K562 (cell line): ENCODE measurements around the gene HAO2. TPM values are rescaled to one million over a fixed set of nuclear protein-coding genes. Genes with fewer than 3 reads are reported as not detected.

Experiments used
- ATAC-seq: fragments of 200-7000 bp; cut with Tn5 transposase; 3 replicates; pipeline ENCODE4 v1.9.1; 2020; ENCODE audit warnings: moderate library complexity
- BruUV-seq: library from RNA; stranded (reverse); fragments of 400-500 nt; replicated peaks from 2 replicates; lab custom pipeline; 2021; lab: Mats Ljungman, UMichigan
- CTCF ChIA-PET: fragments of 300-600 bp; formaldehyde crosslinking; extraction: SDS; loops from one replicate; lab custom pipeline; 2021; ENCODE audit warnings: low intra/inter-chr PET ratio; lab: Yijun Ruan, JAX
- POLR2A ChIA-PET: fragments of 300-600, 350-650 bp; sonication (Branson Sonifier 250); formaldehyde crosslinking; extraction: SDS; loops from one replicate; lab custom pipeline; 2021; ENCODE audit warnings: antibody characterized with exemption, inconsistent platforms; lab: Yijun Ruan, JAX
- DNase-seq, 4 experiments: peaks; one replicate each; pipeline versions ENCODE4 v3.0.0 to v3.0.0-alpha.2; 2011 to 2018; ENCODE audit warnings: low spot score in 3 of 4, mixed read lengths in 3 of 4; ENCODE audit errors: extremely low read depth in 1 of 4
- FAIRE-seq: peaks from 2 replicates; lab custom pipeline; 2011; peaks lifted over from hg19 to GRCh38; lab: Jason Lieb, UNC
- H2AFZ ChIP-seq: 2 replicates; pipeline ENCODE4 v1.6.0; 2011; ENCODE audit warnings: low read depth, low read length, control low read depth, inconsistent platforms
- H3K27ac ChIP-seq: fragments of 200-600 bp; 3 replicates; pipeline ENCODE4 v1.8.0; 2011; ENCODE audit warnings: low read depth, mild to moderate bottlenecking, control low read depth, inconsistent platforms, low read length, moderate library complexity, mixed read lengths; ENCODE audit errors: extremely low read depth
- H3K27me3 ChIP-seq, 2 experiments: fragments of 300-600 bp in 1 of 2; 2 replicates in 1 of 2; 3 replicates in 1 of 2; pipeline versions ENCODE4 v1.6.0 to v1.8.0; 2011; ENCODE audit warnings: inconsistent platforms in 2 of 2, low read length in 2 of 2, mild to moderate bottlenecking in 1 of 2, mixed read lengths in 1 of 2, moderate library complexity in 1 of 2; ENCODE audit not compliant: control insufficient read depth in 2 of 2, insufficient read depth in 2 of 2
- H3K36me3 ChIP-seq: fragments of 300-600 bp; 3 replicates; pipeline ENCODE4 v1.8.0; 2011; ENCODE audit warnings: mild to moderate bottlenecking, low read length, inconsistent platforms; ENCODE audit not compliant: control insufficient read depth, insufficient read depth
- H3K4me1 ChIP-seq, 2 experiments: fragments of 200-600 bp in 1 of 2; replicated peaks in 1 of 2; 2 replicates in 1 of 2; 3 replicates in 1 of 2; pipeline versions ENCODE4 v1.5.1 to v1.8.0; 2011; ENCODE audit warnings: inconsistent platforms in 2 of 2, low read length in 2 of 2, mild to moderate bottlenecking in 1 of 2, mixed read lengths in 1 of 2, moderate library complexity in 1 of 2; ENCODE audit not compliant: control insufficient read depth in 2 of 2, insufficient read depth in 2 of 2
- H3K4me2 ChIP-seq: 2 replicates; pipeline ENCODE4 v1.6.1; 2011; ENCODE audit warnings: low read length, control low read depth, inconsistent platforms, mixed read lengths; ENCODE audit not compliant: insufficient read depth
- H3K4me3 ChIP-seq: fragments of 200-600 bp; sonication (generic), shearing (Covaris generic); 2 replicates; pipeline ENCODE4 v1.5.1; 2016; ENCODE audit warnings: control low read depth, inconsistent platforms
- H3K79me2 ChIP-seq: fragments of 200-600 bp; 3 replicates; pipeline ENCODE4 v1.8.0; 2011; ENCODE audit warnings: low read length, inconsistent platforms; ENCODE audit not compliant: control insufficient read depth, insufficient read depth
- H3K9ac ChIP-seq, 2 experiments: 2 replicates each; pipeline versions ENCODE4 v1.6.0 to v1.6.1; 2011; ENCODE audit warnings: low read depth in 2 of 2, low read length in 2 of 2, control low read depth in 1 of 2, inconsistent platforms in 1 of 2, mild to moderate bottlenecking in 1 of 2, mixed read lengths in 1 of 2; ENCODE audit not compliant: insufficient read depth in 1 of 2
- H3K9me1 ChIP-seq: one replicate; pipeline ENCODE4 v1.6.0; 2011; ENCODE audit warnings: inconsistent platforms, mild to moderate bottlenecking, low read length, moderate library complexity; ENCODE audit not compliant: control insufficient read depth, insufficient read depth
- H3K9me3 ChIP-seq: replicated peaks from 2 replicates; pipeline ENCODE4 v1.5.1; 2011; ENCODE audit warnings: low read depth, low read length, inconsistent platforms; ENCODE audit not compliant: control insufficient read depth, insufficient read depth
- H4K20me1 ChIP-seq: replicated peaks from 2 replicates; pipeline ENCODE4 v1.6.1; 2011; ENCODE audit warnings: low read length, inconsistent platforms, mixed read lengths; ENCODE audit not compliant: control insufficient read depth, insufficient read depth
- ESRRB ChIP-seq: fragments of 250-450 bp; sonication (Bioruptor Pico); IDR thresholded peaks from 2 replicates; pipeline ENCODE4 v1.5.0; 2020; ENCODE audit warnings: mild to moderate bottlenecking, moderate library complexity, borderline replicate concordance
- U2AF1 ChIP-seq: fragments of 200-400 bp; formaldehyde crosslinking; optimal IDR thresholded peaks from 2 replicates; pipeline ENCODE3; 2017; ENCODE audit warnings: mild to moderate bottlenecking, low read depth, low read length, moderate library complexity
- ZBTB40 ChIP-seq, 2 experiments: fragments of 450-650 bp in 1 of 2; sonication (generic) in 1 of 2; formaldehyde crosslinking in 1 of 2; IDR thresholded peaks; 2 replicates each; pipeline versions ENCODE4 v1.7.1 to v1.9.0; 2016 to 2022; ENCODE audit warnings: inconsistent platforms in 1 of 2, mild to moderate bottlenecking in 1 of 2, missing genetic modification reagents in 1 of 2
- ZNF121 ChIP-seq: sonication (generic); formaldehyde crosslinking; conservative IDR thresholded peaks from 2 replicates; pipeline ENCODE4 v1.8.0; 2022; ENCODE audit warnings: missing genetic modification reagents
- WGBS: fragments of 100-300 bp; shearing (Covaris generic); methylation state at CpG from one replicate; pipeline ENCODE4 v1.1.6; 2016; ENCODE audit warnings: low coverage, mixed read lengths; ENCODE audit not compliant: insufficient coverage; ENCODE audit errors: missing lambda C conversion rate; 5-methylcytosine and 5-hydroxymethylcytosine counted together
- in situ Hi-C: fragments of 300-500 bp; cut with MboI; formaldehyde crosslinking; loops from 4 replicates; pipeline ENCODE4 v1.15.0; 2018; ENCODE audit warnings: inconsistent platforms, mixed read lengths
- intact Hi-C: fragments of 100-400 bp; cut with micrococcal nuclease; formaldehyde crosslinking; loops from 2 replicates; pipeline ENCODE4 v1.14.2; 2022
- polyA plus RNA-seq, 8 experiments: library from polyadenylated mRNA; depleted of rRNA in 4 of 8; stranded (reverse) in 5 of 8; unstranded in 3 of 8; fragments of >200 nt; fragmentation: Nextera tagmentation in 2 of 8; fragmentation: Illumina TruSeq in 1 of 8; extraction: Ambion mirVana in 2 of 8; extraction: Trizol in 1 of 8; gene quantifications; 2 replicates each; pipeline versions ENCODE4 v1.2.1 to v1.2.3, GENCODE V29; 2011 to 2014; ENCODE audit warnings: inconsistent platforms in 1 of 8, missing spikeins in 1 of 8
- total RNA-seq, 7 experiments: library from RNA; depleted of rRNA in 6 of 7; stranded (reverse); fragments of >200 nt in 6 of 7; fragmentation: Illumina TruSeq in 2 of 7; extraction: Trizol in 2 of 7; gene quantifications; 2 replicates each; pipeline versions ENCODE4 v1.2.1 to v1.2.3, GENCODE V29; 2011 to 2021; ENCODE audit warnings: low replicate concordance in 1 of 7

Gene HAO2
- total and polyA plus RNA-seq, 9 of the 15 experiments (the other 6 are each of a cell fraction or from before 2014, with no cell fraction given), result not detected

GRCh38 chr1:119414950-119415349 is 46.4 kb downstream of the HAO2 start, which contains the start of gene HSD3B2:
Gene HSD3B2 (plus strand): TSS chr1:119415150. CDS start chr1:119415420, 270 bp downstream.
- Histone ChIP-seq H3K4me1 (no peaks in the 10 kb centered on the region), H3K4me2 (no peak within 1 kb of the TSS), H3K36me3 (no peaks in the 10 kb centered on the region), H3K27me3 (no peaks in the 10 kb centered on the region), H3K9ac (no peak within 1 kb of the TSS), H3K4me3 (no peak within 1 kb of the TSS), H4K20me1 (no peaks in the 10 kb centered on the region), H3K9me1 (no peaks in the 10 kb centered on the region), H3K9me3 (no peaks in the 10 kb centered on the region), H3K79me2 (no peaks in the 10 kb centered on the region), H2AFZ (no peak within 1 kb of the TSS), H3K27ac (no peak within 1 kb of the TSS)
- ATAC-seq (no peak), DNase-seq (no peak), FAIRE-seq (no peak)
- TF ChIP-seq ZBTB40 (IDR thresholded peaks at IDR 0.05), result no peak
- no peak for TF ChIP-seq ZBTB40 (CRISPR knock-in tag; IDR thresholded peaks at IDR 0.05)
- TF ChIP-seq ESRRB (CRISPR knock-in tag), result no peak
- TF ChIP-seq ZNF121 (CRISPR knock-in tag), result no peak
- TF ChIP-seq U2AF1, result no peak
- ChIA-PET CTCF (no interaction called here), POLR2A (no interaction called here)
- BruUV-seq, result no TSS peak
- 4% methylated on average over 2 of the region's 2 CpGs for WGBS
- intact Hi-C loops, result no loop called here
- in situ Hi-C loops, result no loop called here
